ENCODE measurements around the gene SHC2.
"Not testable (repeated sequence)": the region's sequence is repeated elsewhere in the genome, so short reads cannot be mapped to it uniquely, and the experiment has no call there.

SHC2 gene

DNA sequence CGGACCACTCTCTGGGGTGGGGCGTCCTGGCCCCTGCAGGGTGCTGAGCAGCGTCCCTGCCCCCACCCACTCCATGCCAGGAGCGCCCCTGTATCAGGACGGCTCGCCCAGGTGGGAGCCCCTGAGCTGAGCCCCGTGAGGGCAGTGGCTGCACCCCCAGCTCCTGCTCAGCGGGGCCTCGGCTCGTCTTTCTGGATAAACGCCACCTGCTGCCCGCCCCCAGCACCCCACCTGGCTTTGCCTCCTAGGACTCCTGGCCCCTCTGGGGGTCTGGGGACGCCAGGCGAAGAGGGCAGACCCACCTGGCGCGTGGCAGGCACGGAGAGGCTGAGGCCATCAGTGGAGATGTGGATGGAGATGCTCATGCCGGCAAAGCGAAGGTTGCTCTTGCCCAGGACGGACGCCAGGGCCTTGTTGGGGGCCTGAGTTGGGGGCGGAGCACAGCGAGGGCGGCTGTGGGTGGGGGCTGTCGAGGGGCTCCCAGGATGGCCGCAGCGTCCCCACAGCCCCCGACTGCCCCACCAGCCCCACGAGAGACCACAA, 22.3 kb downstream of the SHC2 start:
- H3K36me3 Mint-ChIP-seq = peaks cover 5 to 6% of the 10 kb centered on the region in 2 donors
- H3K27me3 Mint-ChIP-seq = peaks cover 32 to 39% of the 10 kb centered on the region in 2 donors
- peaks cover 4 to 5% of the 10 kb centered on the region in 2 donors for H3K9me3 Mint-ChIP-seq
- H3K27ac Mint-ChIP-seq = no peak overlapping the region
- ATAC-seq (replicated peaks) = no peak
- no peak for DNase-seq
- no peak overlapping the region for H3K4me3 Mint-ChIP-seq
- H3K4me1 Mint-ChIP-seq = no peaks in the 10 kb centered on the region

DNA sequence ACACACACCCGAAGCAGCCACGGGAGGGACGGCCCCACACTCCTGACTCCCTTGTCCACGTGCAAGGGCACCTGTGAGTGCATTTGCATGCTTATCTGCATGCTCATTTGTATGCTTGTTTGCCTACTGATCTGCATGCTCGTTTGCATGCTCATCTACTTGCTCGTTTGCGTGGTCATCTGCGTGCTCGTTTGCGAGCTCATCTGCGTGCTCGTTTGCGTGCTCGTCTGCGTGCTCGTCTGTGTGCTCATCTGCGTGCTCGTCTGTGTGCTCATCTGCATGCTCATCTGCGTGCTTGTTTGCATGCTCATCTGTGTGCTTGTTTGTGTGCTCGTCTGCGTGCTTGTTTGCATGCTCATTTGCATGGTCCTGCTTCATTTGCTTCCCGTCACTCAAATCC, 23.8 kb downstream of the SHC2 start:
- ATAC-seq (replicated peaks) = no peak
- no peaks in the 10 kb centered on the region for H3K4me1 Mint-ChIP-seq
- peaks cover 29 to 36% of the 10 kb centered on the region in 2 donors for H3K27me3 Mint-ChIP-seq

DNA sequence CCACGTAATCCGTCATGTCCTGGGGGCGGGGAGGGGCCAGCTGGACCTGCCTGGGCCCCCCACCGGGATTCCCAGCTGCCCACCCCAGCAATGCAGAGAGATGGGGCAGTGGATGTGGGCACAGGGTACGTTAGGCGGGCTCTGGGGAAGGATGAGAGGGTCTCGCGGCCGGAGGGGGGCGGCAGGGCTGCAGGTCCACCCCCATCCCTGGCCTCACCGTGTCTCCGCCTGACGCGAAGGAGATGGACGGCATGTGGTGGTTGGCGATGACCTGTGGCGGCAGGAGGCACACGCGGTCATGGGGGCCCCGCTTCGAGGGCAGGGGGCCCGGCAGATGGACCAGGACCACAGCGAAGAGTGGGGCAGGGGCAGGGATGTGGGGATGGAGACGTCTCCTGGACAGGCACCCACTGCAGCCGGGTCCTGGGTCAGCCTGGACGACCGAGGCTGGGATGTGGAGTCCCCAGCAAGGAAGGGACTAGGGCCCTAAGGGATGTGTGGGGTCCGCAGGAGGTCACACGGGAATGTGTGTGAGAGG, 24.4 kb downstream of the SHC2 start:
- ATAC-seq (replicated peaks) (no peak), DNase-seq (no peak)
- no peaks in the 10 kb centered on the region for H3K36me3 Mint-ChIP-seq
- H3K4me1 Mint-ChIP-seq = no peaks in the 10 kb centered on the region
- H3K27me3 Mint-ChIP-seq = peaks cover 24 to 31% of the 10 kb centered on the region in 2 donors
- no peaks in the 10 kb centered on the region for H3K9me3 Mint-ChIP-seq
- no peak overlapping the region for H3K4me3 Mint-ChIP-seq
- no peak overlapping the region for H3K27ac Mint-ChIP-seq

More for the DNA sequence above, 23.8 kb downstream of the SHC2 start:
- Mint-ChIP-seq H3K9me3 (peaks cover 3% of the 10 kb centered on the region in 2 donors), H3K4me3 (no peak overlapping the region), H3K27ac (no peak overlapping the region), H3K36me3 (peaks cover 4% of the 10 kb centered on the region in 2 donors)
- DNase-seq = no peak

DNA sequence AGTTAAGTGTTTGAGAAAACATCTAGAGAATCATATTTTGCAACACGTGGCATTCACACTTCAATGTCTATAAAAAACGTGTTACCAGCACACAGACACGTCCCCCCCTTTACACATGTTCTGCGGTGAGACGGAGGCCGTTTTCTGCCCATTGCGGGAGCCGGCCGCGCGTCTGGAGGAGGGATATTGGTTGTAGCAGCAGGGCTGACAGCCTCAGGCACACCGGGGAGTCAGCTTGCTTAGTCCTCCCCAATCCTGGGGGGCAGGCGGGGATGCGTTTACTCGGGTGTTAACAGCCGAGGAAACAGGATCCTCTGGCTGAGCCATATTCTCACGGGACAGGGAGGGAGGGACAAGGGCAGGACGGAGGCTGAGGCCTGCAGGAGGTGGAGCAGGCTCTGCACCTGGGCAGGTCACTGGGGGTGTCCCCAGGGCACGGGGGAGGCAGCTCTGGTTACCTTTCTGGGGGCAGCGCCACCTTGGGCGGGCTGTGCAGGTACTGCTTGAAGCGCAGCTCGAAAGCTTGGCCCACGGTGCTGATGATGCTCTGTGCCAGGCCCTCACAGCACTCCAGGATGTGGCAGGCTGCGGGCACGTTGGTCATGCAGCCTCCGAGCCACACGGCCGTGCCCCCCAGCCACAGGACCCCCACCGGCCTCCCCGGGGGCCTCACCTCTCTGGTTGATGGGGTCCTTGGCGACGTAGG, 25.0 kb downstream of the SHC2 start:
- DNase-seq (no peak), ATAC-seq (replicated peaks) (no peak)
- Mint-ChIP-seq H3K27ac (no peak overlapping the region), H3K36me3 (no peaks in the 10 kb centered on the region), H3K4me3 (no peak overlapping the region), H3K27me3 (peaks cover 18 to 24% of the 10 kb centered on the region in 2 donors), H3K9me3 (peaks cover 3 to 4% of the 10 kb centered on the region in 2 donors), H3K4me1 (no peaks in the 10 kb centered on the region)

DNA sequence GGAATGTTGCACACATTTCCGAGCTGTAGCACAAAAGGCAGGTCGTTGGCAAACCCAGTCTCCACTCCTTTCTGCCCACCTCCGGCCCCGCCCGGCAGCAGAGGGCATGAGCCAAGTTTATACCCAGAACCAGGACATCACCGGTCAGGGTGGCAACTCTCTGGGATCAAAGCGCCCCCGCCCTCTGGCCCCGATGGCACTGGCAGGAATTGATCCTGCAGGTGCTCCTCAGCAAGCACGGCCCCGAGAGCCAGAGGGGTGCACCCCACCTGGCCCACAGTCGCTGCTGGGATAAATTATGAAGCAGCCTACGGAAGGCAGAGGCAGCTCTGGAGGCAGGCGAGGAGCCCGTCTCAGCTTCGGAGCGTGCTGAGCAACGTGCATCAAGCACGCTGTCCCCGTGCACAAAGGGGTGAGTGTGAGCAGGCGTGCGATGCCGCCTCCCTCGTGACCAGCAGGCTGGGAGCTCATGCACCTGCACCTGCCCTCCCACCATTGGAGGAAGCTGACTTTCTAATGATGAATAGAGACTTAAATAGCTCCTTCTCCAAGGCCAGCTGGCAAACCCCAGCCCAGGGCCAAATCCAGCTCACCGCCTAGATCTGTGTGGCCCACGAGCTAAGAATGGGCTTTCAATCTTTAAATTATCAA, 25.7 kb downstream of the SHC2 start:
- Mint-ChIP-seq H3K27me3 (peaks cover 14 to 19% of the 10 kb centered on the region in 2 donors), H3K4me1 (no peaks in the 10 kb centered on the region), H3K27ac (no peak overlapping the region), H3K9me3 (peaks cover 4% of the 10 kb centered on the region in 2 donors), H3K36me3 (no peaks in the 10 kb centered on the region), H3K4me3 (no peak overlapping the region)
- no peak for ATAC-seq (replicated peaks)
- DNase-seq = no peak

DNA sequence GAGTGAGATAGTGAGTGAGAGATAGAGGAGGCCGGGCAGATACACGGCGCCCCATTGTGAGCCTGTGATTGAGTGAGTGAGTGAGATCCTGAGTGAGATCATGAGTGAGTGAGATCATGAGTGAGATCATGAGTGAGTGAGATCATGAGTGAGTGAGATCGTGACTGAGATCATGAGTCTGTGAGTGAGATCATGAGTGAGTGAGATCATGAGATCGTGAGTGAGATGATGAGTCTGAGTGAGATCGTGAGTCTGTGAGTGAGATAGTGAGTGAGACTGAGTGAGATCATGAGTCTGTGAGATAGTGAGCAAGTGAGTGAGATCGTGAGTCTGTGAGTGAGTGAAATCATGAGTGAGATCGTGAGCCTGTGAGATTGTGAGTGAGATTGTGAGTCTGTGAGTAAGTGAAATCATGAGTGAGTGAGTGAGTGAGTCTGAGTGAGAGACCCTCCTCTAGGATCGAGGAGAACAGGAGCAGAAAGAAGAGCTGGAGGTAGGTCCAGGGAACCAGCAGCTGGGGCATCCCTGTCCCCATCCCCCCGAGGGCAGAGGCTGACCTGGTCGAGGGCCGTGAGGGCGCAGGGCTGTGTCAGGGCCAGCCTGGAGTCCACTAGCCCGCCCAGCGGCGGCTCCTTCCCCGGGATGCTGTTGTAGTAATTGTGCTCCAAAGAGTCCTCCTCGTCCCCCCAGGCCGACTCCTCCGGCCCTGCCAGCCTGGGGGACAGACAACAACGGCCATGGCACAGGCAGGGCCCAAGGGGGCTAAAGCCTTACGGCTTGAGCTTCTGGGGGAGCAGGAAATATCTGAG, 26.5 kb downstream of the SHC2 start:
- no peak overlapping the region for H3K4me3 Mint-ChIP-seq
- H3K36me3 Mint-ChIP-seq = no peaks in the 10 kb centered on the region
- peaks cover 10 to 12% of the 10 kb centered on the region in 2 donors for H3K27me3 Mint-ChIP-seq
- H3K9me3 Mint-ChIP-seq = peaks cover 4% of the 10 kb centered on the region in 2 donors
- DNase-seq (no peak), ATAC-seq (replicated peaks) (no peak)
- H3K27ac Mint-ChIP-seq = no peak overlapping the region
- no peaks in the 10 kb centered on the region for H3K4me1 Mint-ChIP-seq

DNA sequence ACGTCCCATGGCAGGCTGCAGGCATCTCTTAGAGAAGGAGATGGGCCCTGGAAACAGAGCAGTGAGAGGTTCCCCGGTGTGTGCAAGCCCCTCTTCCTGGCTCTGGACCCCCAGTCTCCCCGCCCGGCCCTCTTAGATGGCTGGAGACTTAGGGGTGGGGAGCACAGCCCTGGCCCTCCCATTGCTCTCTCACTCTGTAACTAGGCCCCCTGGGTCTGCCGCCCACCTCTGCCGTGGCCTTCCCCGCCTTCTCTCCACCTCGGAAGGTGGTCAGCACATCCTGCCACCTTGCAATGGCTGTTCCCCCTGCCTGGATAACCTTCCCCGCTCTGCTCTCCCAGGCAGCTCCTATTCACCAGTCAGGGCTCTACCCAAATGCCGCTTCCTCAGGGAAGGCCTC, 30.1 kb downstream of the SHC2 start:
- ATAC-seq (replicated peaks) (no peak), DNase-seq (no peak)
- Mint-ChIP-seq H3K4me3 (no peak overlapping the region), H3K27me3 (peaks cover 6 to 9% of the 10 kb centered on the region in 2 donors), H3K27ac (no peak overlapping the region), H3K9me3 (peaks cover 4% of the 10 kb centered on the region in 2 donors), H3K36me3 (peaks cover 0 to 2% of the 10 kb centered on the region in 2 donors), H3K4me1 (no peaks in the 10 kb centered on the region)

DNA sequence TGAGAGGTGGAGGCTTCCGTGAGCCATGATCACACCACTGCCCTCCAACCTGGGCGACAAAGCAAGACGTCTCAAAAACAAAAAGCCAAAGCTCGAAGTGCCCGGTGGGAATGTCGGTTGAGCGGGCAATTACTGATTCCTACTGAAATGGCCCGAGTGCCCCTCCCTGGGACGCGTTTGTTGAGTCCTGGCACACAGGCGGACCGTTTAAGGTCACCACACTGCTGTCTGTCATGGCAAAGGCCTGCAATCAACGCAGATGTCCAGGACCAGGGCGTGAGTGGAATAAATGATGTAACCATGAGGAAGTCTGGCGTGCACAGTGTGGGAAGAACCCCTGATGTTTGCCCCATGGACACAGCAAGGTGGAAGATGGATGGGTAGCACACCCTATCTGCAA, 32.7 kb downstream of the SHC2 start:
- no peak for ATAC-seq (replicated peaks)
- no peak for DNase-seq
- H3K4me3 Mint-ChIP-seq = no peak overlapping the region
- peaks cover 4% of the 10 kb centered on the region in 2 donors for H3K9me3 Mint-ChIP-seq
- H3K36me3 Mint-ChIP-seq = peaks cover 0 to 2% of the 10 kb centered on the region in 2 donors
- H3K27ac Mint-ChIP-seq = no peak overlapping the region
- H3K4me1 Mint-ChIP-seq = no peaks in the 10 kb centered on the region
- H3K27me3 Mint-ChIP-seq = peaks cover 6 to 15% of the 10 kb centered on the region in 2 donors

DNA sequence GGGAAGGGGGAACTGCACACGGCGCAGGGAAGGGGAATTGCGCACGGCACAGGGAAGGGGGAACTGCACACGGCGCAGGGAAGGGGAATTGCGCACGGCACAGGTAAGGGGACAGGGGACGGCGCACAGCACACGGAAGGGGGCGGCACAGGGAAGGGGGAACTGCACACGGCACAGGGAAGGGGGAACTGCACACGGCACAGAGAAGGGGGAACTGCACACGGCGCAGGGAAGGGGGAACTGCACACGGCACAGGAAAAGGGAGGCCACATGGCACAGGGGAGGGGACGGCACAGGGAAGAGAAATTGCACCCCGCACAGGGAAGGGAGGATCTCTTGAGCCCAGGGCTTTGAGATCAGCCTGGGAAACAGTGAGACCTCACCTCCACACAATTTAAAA, 33.2 kb downstream of the SHC2 start:
- not testable (repeated sequence) for H3K27ac Mint-ChIP-seq; H3K9me3 Mint-ChIP-seq; H3K36me3 Mint-ChIP-seq; ATAC-seq (replicated peaks); DNase-seq; H3K4me1 Mint-ChIP-seq; H3K4me3 Mint-ChIP-seq
- H3K27me3 Mint-ChIP-seq = peaks cover 6 to 15% of the 10 kb centered on the region in 2 donors

DNA sequence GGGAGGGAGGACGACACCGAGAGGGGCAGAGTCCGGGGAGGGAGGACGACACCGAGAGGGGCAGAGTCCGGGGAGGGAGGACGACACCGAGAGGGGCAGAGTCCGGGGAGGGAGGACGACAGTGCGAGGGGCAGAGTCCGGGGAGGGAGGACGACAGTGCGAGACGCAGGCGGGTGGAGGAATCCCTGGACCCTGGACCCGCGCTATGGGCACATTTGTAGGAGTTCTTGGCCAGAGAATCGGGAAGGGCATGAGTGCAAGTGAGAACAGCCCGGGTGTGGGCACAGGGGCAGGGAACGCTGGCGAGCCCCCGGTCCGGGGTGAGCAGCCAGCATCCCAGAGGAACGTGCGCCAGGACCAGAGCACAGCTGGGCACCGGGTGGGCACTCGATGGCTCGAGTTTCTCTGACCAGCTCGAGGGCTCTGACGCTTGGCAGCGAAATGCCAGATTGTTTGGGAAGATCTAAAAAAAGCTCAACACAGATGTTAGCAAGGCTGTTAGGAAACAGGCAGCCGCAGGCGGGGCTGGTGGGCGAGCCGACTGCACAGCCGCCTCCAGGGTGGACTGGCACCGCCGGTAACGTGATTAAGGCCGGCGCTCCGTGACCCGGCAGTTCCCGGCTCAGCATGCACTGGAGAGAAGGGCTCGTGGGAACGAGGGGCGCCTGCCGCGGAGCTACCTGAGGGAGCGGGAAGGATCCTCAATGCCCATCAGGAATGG, 33.9 kb downstream of the SHC2 start:
- peaks cover 6 to 15% of the 10 kb centered on the region in 2 donors for H3K27me3 Mint-ChIP-seq
- H3K4me3 Mint-ChIP-seq = no peak overlapping the region
- ATAC-seq (replicated peaks) = no peak
- no peaks in the 10 kb centered on the region for H3K4me1 Mint-ChIP-seq
- no peak overlapping the region for H3K27ac Mint-ChIP-seq
- DNase-seq = no peak
- peaks cover 4% of the 10 kb centered on the region in 2 donors for H3K9me3 Mint-ChIP-seq
- H3K36me3 Mint-ChIP-seq = peaks cover 0 to 2% of the 10 kb centered on the region in 2 donors

DNA sequence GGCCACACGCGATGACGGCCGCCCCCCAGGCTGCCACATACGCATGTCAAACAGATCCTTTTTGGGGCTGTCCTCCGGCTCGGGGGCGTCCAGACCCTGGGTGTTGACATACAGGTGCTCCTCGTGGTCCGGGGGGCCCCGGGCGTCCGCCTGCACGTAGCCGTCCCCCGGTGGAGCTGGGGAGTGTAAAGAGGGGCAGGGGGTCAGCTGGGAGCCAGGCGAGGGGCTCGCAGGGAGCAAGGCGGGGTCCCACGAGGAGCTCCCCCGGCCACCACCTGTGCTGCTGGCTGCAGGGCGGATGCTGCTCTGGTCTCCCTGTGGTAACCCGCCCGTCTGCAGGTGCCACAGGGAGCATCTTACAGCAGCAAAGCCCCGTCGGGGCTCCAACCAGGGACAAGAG, 35.8 kb downstream of the SHC2 start:
- ATAC-seq (replicated peaks) = no peak
- no peaks in the 10 kb centered on the region for H3K4me1 Mint-ChIP-seq
- H3K27ac Mint-ChIP-seq = no peak overlapping the region
- no peak for DNase-seq
- H3K36me3 Mint-ChIP-seq = peaks cover 0 to 2% of the 10 kb centered on the region in 2 donors
- H3K27me3 Mint-ChIP-seq = peaks cover 6 to 15% of the 10 kb centered on the region in 2 donors
- no peaks in the 10 kb centered on the region for H3K9me3 Mint-ChIP-seq
- H3K4me3 Mint-ChIP-seq = no peak overlapping the region

DNA sequence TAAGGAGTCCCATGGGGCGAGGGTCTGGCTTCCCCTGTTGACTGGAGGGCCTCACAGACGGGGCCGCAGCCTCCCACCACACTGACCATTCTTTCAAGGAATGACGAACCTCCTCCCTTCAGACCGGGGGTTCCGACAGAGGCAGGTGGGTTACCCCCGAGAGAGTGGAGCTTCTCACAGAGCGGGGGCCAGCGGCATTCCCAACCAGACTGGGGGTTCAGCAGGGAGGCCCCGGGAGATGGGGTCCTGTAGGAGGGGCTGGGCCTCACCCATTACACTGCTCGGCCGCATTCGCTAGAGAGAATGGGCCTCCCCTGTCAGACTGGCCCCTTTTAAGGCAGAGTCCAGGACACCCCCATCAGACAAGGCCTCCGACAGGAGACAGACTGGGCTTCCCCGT, 36.3 kb downstream of the SHC2 start:
- Mint-ChIP-seq H3K9me3 (no peaks in the 10 kb centered on the region), H3K27me3 (peaks cover 6 to 15% of the 10 kb centered on the region in 2 donors), H3K36me3 (peaks cover 0 to 2% of the 10 kb centered on the region in 2 donors), H3K27ac (no peak overlapping the region), H3K4me3 (no peak overlapping the region), H3K4me1 (no peaks in the 10 kb centered on the region)
- ATAC-seq (replicated peaks) (no peak), DNase-seq (no peak)

DNA sequence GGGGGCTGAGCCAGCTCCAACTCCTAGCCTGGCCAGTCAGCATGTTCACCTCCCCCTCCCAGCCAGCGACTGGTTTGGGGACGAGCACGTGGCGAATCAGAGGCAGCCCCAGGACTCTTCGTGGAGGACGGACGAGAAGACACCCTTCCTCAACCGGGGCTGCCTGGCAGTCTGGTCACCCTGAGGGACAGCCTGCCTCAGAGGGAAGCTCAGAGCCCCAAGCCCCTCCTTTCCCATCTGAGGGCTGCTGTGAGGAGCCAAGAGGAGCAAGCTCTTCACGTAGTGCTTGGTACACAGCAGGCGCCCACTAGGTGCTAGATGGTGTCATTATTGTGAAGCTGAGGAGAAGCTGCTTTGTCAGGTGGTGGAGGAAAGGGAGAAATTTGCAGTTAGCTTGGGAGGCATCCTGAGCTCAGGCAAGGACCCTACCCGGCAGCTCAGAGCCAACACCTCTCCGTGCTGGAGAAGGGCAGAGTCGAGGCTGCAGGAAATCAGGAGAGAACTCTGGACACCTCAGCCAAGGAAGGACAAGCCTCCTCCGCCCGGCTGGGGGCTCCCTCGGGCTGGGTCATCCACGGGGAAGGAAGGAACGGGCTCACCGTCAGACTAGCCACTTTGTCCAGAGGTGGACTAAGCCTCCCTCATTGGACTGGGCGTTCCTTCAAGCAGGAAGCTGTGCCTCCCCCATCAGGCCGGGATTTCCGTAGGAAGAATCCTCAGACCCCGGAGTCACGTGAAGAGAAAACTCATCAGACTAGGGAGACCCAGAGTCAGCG, 37.0 kb downstream of the SHC2 start:
- Mint-ChIP-seq H3K9me3 (no peaks in the 10 kb centered on the region), H3K27ac (no peak overlapping the region), H3K36me3 (peaks cover 0 to 2% of the 10 kb centered on the region in 2 donors), H3K27me3 (peaks cover 6 to 15% of the 10 kb centered on the region in 2 donors), H3K4me1 (no peaks in the 10 kb centered on the region), H3K4me3 (no peak overlapping the region)
- DNase-seq (no peak), ATAC-seq (replicated peaks) (no peak)

Measured in stimulated activated naive B cell treated with anti-CD40 and anti-IgM and Interleukin-4, amounts not matched to agents 10 μg/mL and 1 μg/mL and 100 μg/mL, for 72 hours (primary cell).